NT2/D1 (cell line): ENCODE results near the gene SMTNL1.

Source experiments
- DNase-seq: peaks from one replicate; pipeline ENCODE4 v3.0.0-alpha.2; 2011; ENCODE audit warnings: low read depth, low spot score
- H3K27me3 ChIP-seq: 2 replicates; pipeline ENCODE4 v1.6.0; 2011; ENCODE audit warnings: mild to moderate bottlenecking; ENCODE audit not compliant: insufficient read length, insufficient read depth
- H3K36me3 ChIP-seq: 2 replicates; pipeline ENCODE4 v1.6.1; 2011; ENCODE audit warnings: mild to moderate bottlenecking, low read length, mixed read lengths; ENCODE audit not compliant: insufficient read depth, insufficient read length
- H3K4me1 ChIP-seq: 2 replicates; pipeline ENCODE4 v1.5.1; 2011; ENCODE audit not compliant: insufficient read depth, insufficient read length
- H3K4me3 ChIP-seq: 2 replicates; pipeline ENCODE4 v1.5.1; 2011; ENCODE audit warnings: low read depth; ENCODE audit not compliant: insufficient read length
- H3K9ac ChIP-seq: 2 replicates; pipeline ENCODE4 v1.6.0; 2011; ENCODE audit warnings: low read depth; ENCODE audit not compliant: insufficient read length
- H3K9me3 ChIP-seq: 2 replicates; pipeline ENCODE4 v1.5.1; 2011; ENCODE audit warnings: mild to moderate bottlenecking, low read length; ENCODE audit not compliant: insufficient read depth
- SUZ12 ChIP-seq: IDR thresholded peaks from 2 replicates; pipeline ENCODE4 v1.6.1; 2011; ENCODE audit not compliant: insufficient read length, insufficient read depth; ENCODE audit errors: extremely low read depth
- YY1 ChIP-seq: IDR thresholded peaks from 2 replicates; pipeline ENCODE4 v1.6.1; 2011; ENCODE audit not compliant: insufficient read length, insufficient read depth
- ZNF274 ChIP-seq: IDR thresholded peaks from 2 replicates; pipeline ENCODE4 v1.6.1; 2011; ENCODE audit warnings: mild to moderate bottlenecking, low read depth, low read length

SMTNL1 gene

DNA sequence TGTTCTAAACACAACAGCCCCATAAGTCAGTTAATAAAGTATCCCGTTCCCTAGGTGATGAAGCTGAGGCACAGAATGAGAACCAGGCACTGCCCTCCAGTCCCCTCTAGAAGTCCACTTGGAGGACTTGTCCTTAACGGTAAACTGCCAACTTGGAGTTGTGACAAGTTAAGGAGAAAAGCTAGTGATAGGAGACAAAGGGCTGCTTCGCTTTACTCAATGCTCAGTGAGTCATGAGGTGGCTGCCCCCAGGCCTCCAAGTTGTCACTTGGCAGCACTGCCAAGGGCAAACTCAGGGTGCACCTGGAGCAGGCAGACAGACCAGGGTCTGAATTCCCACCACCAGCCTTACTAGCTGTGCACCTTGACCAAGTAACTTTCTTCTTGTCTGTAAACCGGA lies 35.4 kb upstream of the SMTNL1 start:
- TF ChIP-seq SUZ12 = no peak
- no peak for TF ChIP-seq YY1
- no peak for TF ChIP-seq ZNF274
- Histone ChIP-seq H3K9ac (no peak overlapping the region), H3K9me3 (no peaks in the 10 kb centered on the region), H3K4me3 (no peak overlapping the region), H3K4me1 (peaks cover 21% of the 10 kb centered on the region), H3K36me3 (no peaks in the 10 kb centered on the region), H3K27me3 (no peaks in the 10 kb centered on the region)
- DNase-seq = no peak

DNA sequence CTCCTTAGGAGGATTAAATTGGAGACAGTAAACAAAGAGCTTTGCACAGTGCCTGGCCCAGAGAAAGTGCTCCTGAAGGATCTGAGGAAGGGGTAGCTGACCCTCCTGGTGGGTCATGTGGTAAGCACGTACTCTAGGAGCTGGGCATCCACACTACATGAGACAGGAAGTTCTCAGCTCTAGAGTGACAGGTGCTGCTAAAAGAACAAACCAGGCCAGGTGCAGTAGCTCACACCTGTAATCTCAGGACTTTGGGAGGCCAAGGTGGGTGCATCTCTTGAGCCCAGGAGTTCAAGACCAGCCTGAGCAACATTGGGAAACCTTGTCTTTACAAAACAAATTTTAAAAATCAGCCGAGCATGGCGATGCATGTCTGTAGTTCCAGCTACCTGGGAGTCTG lies 35.0 kb upstream of the SMTNL1 start:
- Histone ChIP-seq H3K4me3 (no peak overlapping the region), H3K9me3 (no peaks in the 10 kb centered on the region), H3K36me3 (no peaks in the 10 kb centered on the region), H3K27me3 (no peaks in the 10 kb centered on the region), H3K9ac (no peak overlapping the region), H3K4me1 (peaks cover 21% of the 10 kb centered on the region)
- no peak for TF ChIP-seq ZNF274
- no peak for TF ChIP-seq YY1
- no peak for TF ChIP-seq SUZ12
- no peak for DNase-seq

DNA sequence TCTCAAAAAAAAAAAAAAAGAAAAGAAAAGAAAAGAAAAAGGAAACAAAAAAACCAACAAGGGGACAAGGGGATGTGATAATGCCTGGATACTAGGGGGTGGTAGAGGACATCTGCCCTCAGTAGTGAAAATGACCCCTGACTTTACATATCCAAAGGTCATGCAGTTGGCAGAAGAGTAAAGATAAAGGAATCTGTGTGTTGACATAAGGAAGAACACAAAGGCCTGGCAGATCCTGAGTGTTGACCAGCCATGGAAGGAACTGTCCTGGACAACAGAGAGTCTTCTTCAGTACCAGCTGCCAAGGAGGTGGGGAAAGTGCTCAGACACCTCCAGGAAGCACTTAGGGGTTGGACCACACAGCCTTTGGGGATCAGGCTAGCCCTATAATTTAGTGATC lies 34.5 kb upstream of the SMTNL1 start:
- TF ChIP-seq SUZ12 (no peak), ZNF274 (no peak), YY1 (no peak)

DNA sequence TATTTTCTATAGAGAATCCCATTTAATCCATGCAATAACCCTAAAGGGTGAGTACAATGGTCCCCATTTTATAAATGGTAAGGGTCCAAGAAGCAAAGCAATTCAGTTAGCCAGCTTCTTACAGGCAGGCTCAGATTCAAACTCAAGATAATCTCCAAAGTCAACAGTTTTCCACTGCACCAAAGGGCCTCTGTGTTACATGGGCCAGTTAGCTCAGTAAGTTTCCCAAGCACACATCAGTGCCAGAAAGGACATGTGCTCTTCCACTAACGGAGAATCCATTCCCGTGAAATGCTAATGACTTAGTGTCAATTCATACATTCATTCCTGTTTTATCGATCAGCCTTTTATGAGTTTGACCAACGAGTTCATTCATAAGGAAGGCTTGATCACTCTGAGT lies 32.9 kb upstream of the SMTNL1 start:
- H3K36me3 ChIP-seq = no peaks in the 10 kb centered on the region

More for the DNA sequence above, 34.5 kb upstream of the SMTNL1 start:
- peaks cover 17% of the 10 kb centered on the region for H3K4me1 ChIP-seq
- H3K4me3 ChIP-seq = no peak overlapping the region
- H3K9ac ChIP-seq = no peak overlapping the region
- no peak for DNase-seq
- no peaks in the 10 kb centered on the region for H3K36me3 ChIP-seq
- H3K9me3 ChIP-seq = no peaks in the 10 kb centered on the region
- no peaks in the 10 kb centered on the region for H3K27me3 ChIP-seq

DNA sequence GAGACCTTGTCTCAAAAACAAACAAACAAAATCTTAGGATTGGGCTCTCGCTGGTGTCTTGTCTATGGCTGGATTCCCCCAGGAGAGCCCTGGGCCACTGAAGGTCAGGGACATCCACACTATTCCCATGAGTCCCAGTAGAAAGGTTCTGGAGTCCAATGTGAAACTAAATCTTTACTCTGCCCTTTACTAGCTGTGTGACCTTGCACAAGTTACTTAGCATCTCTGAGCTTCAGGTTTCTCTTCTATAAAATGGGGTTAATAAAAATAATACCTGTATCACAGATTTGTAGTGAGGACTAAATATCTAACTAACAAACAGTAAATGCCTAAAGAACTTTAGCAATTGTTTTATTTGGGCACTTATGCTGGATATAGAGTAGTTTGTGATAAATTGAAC lies 30.9 kb upstream of the SMTNL1 start:
- Histone ChIP-seq H3K36me3 (no peaks in the 10 kb centered on the region), H3K4me3 (no peak overlapping the region)
- no peak for DNase-seq

More for the DNA sequence above, 32.9 kb upstream of the SMTNL1 start:
- Histone ChIP-seq H3K9ac (no peak overlapping the region), H3K4me1 (peaks cover 13% of the 10 kb centered on the region), H3K4me3 (no peak overlapping the region), H3K9me3 (no peaks in the 10 kb centered on the region), H3K27me3 (no peaks in the 10 kb centered on the region)
- DNase-seq = no peak
- TF ChIP-seq ZNF274 (no peak), YY1 (no peak), SUZ12 (no peak)

DNA sequence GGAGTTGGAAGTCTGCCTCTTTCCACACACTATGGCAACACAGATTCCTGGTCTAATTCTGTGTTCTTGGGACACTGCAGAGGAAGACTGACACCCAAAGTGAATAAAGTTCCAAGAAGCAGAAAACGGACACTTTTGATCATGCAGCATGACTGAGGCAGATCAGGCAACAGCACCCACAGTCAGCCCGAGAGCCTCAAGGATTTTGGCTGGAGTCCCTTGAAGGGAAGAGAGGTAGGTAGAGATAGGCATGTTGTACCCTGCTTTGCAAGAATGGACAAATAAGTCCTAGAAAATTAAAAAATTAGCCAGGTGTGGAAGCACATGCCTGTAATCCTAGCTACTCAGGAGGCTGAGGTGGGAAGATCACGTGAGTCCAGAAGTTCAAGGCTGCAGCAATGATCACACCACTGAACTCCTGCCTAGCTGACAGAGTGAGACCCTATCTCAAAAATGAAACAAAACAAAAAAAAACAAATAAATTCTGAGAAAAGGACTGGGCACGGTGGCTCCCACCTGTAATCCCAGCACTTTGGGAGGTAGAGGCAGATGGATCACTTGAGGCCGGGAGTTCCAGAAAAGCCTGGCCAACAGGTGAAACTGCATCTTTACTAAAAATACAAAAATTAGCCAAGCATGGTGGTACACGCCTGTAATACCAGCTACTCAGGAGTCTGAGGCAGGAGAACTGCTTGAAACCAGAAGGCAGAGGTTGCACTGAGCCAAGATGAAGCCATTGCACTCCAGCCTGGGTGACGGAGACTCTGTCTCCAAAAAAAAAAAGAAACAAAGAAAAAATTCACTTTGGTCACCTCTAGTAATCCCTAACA lies 28.8 kb upstream of the SMTNL1 start:
- Histone ChIP-seq H3K27me3 (peaks cover 6% of the 10 kb centered on the region), H3K9ac (no peak overlapping the region), H3K4me1 (no peaks in the 10 kb centered on the region), H3K4me3 (no peak overlapping the region), H3K36me3 (no peaks in the 10 kb centered on the region), H3K9me3 (no peaks in the 10 kb centered on the region)
- no peak for DNase-seq
- TF ChIP-seq YY1 (no peak), SUZ12 (no peak), ZNF274 (no peak)

More for the DNA sequence above, 30.9 kb upstream of the SMTNL1 start:
- Histone ChIP-seq H3K27me3 (no peaks in the 10 kb centered on the region), H3K9ac (no peak overlapping the region), H3K9me3 (no peaks in the 10 kb centered on the region), H3K4me1 (no peaks in the 10 kb centered on the region)
- no peak for TF ChIP-seq ZNF274
- TF ChIP-seq SUZ12 = no peak
- no peak for TF ChIP-seq YY1

GRCh38 chr11:57511741-57512430 lies 25.5 kb upstream of the SMTNL1 start:
- DNase-seq = no peak
- Histone ChIP-seq H3K36me3 (no peaks in the 10 kb centered on the region), H3K27me3 (peaks cover 39% of the 10 kb centered on the region), H3K4me1 (peaks cover 4% of the 10 kb centered on the region), H3K9me3 (no peaks in the 10 kb centered on the region), H3K4me3 (no peak overlapping the region), H3K9ac (no peak overlapping the region)
- no peak for TF ChIP-seq YY1
- TF ChIP-seq ZNF274 = no peak
- TF ChIP-seq SUZ12 = no peak
